IPS DF 4.7 (cell line): ENCODE measurements around the gene SPSB2.

Experiments
- DNase-seq: peaks from one replicate; pipeline ENCODE4 v3.0.0-alpha.2; 2013; ENCODE audit warnings: low spot score; ENCODE audit errors: extremely low read depth

The SPSB2 gene

DNA sequence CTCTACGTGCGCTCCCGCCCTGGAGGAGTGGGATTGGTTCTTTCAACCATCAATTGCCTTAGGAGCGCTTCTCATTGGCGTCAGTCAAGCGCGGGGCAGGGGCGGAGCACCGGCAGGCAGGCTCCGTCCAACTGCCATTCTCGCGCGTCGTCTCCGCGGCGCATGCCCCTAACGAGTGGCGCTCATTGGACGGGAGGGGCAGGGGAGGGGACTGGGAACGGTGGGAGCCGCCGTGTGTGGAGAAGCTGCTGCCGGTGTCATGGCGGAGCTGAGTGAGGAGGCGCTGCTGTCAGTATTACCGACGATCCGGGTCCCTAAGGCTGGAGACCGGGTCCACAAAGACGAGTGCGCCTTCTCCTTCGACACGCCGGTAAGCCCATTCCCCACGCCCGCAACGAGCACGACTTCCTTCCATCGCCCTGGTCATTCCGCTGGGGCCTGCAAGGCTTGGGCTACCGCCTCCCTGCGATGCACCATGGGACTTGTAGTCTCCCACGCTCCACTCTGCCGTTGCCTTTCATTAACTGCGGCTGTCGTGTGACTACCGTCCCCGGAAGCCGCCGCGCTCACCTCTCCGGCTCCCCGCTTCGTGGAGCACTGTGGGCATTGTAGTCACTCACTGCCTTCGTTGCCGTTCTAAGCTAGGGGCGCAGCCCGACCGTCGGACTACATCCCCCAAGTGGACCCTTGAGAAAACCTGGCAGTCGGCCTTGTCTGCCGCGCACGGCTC lies 21.0 kb downstream of the SPSB2 start, which contains the start of gene USP5:
Gene USP5, plus strand, starts transcription at position 230 of the 730 bp plus-strand sequence. Its CDS starts 30 bp downstream, at position 260.
- DNase-seq = peak; percentile 100

DNA sequence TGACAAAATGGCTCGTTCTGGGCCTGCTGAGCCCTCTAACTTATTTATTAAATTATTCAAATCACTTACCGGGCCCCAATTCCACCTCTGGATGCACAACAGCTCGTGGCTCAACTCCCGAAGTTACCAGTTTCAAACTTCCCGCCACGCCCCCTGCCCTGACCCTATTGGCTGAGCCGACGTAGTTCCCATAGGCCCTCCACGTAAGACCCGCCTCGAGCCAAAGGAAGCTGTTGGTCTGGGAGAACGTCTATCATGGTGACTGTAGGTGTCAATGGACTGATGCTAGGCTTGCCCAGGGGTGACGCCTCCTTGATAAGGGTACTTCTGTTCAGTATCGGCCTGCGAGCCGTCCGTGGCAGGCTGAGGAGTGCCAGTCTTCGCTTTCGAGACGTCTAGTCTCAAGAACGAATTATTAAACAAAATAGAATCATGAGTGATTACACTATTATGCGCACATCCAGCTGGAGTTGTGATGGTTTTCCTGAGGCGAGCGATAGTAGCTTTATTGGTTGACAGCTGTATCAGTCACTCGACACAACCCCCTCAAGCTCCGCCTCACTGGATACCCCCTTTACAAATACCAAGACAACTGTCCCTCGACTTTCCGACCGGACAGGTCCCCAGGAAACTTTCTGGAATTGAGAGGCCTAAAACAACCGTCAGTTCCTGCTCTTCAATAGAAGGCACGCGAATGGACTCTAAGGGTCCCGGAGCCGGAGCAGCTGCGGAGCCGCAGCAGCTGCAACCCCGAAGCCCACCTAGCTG lies 21.8 kb downstream of the SPSB2 start, which contains the start of gene CDCA3:
Gene CDCA3, minus strand, starts transcription at position 134 of the 768 bp plus-strand sequence. CDS start 334 bp downstream, outside the sequence.
- peak; percentile 98 for DNase-seq

DNA sequence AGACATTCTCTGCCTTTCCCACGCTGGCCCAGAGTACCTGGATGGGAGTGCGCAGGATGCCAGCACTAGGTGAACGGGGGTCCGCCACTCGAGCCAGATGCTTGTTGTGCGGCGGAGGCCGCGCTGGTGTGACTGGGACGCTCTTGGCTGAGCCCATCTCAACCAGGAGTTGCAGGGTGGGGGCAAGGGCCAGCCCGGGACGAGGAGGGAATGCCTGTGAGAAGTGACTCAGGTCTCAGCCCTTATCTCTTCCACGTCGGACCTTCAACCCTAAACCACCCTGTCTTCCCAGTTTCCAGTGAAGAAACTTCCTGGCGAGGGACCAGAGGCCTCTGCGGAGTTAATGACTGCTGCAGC lies 22.3 kb downstream of the SPSB2 start:
- no peak for DNase-seq

DNA sequence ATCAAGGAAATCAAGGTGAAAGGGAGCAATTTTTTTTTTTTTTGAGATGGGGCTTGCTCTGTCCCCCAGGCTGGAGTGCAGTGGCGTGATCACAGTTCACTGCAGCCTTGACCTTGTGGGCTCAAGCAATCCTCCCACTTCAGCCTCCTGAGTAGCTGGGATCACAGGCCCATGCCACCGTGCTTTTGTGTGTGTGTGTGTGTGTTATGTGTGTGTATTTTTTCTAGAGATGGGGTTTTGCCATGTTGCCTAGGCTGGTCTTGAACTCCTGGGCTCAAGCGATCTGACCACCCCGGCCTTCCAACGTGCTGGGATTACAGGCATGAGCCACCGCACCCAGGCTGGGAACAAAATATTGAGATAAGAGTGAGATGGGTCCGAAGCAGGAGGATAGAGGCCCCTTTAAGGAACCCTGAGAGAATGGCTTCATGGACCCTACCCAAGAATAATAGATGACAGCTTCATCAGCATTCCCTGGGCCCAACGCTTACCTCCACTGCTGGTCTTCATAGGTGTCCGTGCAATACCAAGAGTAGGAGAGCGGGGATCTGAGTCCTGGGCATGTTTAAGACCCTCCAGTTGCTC lies 23.0 kb downstream of the SPSB2 start:
- no peak for DNase-seq

DNA sequence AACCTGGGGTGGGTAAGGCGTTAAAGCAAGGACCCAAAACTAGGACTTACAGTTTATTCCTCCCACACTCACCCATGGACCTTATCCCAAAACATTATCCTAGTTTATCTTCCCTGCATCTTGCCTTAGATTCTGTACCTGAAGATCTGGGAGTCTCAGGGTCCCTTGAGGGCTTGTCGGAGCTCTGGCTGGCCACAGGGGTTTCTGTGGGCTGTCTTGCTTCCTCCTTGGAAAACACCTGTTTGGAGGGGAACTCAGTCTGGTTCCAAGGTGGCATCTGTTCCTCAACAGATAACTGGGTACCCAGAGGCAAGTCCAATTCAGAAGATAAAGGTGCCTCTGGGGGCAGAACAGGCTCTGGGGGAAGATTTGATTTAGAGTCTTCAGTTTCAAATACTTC lies 23.7 kb downstream of the SPSB2 start:
- no peak for DNase-seq

DNA sequence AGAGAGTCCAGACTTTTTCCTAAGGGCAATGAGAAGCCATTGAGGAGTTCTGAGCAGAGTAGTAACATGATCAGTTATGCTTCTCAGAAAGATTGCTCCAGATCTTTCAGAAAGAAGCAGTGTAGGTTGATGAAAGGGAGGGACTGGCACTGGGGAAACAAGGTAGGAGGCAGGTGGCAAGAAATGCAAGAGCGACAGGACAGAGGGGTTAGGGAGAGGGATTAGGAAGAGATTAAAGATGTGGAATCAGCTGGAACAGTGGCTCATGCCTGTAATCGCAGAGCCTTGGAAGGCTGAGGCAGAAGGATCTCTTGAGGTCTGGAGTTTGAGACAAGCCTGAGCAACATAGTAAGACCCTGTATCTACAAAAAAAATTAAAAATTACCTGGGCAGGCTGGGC lies 25.4 kb downstream of the SPSB2 start:
- no peak for DNase-seq

DNA sequence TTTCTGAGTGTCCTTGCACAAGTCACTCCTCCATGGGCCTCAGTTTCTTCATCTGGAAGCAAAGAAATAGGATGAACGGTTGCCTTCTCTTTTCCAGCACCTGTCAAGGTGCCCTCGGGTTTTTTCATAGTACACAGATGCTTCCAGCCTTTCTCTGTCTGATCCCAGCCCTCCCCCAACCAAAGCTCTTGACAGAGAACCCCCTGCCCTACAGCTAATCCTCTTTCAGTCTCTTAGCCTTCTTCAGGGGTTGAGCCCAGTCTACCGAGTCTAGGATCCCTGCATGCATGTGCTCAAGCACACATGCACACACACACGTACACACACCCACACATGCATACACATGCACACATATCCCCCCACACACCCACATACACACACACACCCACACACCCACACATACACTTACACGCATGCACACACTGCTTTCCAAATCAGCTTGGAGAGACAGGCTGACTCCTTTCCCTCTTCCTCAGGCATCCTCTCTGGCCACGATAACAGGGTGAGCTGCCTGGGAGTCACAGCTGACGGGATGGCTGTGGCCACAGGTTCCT lies 26.7 kb downstream of the SPSB2 start:
- DNase-seq = no peak

DNA sequence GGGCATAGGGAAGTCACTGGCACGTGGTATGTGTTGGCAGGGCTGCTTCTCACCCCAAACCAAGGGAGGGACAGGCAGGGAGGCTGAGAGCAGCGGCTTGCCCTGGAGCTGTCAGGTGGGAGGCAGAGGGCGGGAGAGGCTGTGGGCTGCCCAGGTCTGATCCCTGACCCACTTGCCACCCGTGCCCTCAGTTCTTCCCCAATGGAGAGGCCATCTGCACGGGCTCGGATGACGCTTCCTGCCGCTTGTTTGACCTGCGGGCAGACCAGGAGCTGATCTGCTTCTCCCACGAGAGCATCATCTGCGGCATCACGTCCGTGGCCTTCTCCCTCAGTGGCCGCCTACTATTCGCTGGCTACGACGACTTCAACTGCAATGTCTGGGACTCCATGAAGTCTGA lies 27.7 kb downstream of the SPSB2 start:
- no peak for DNase-seq

DNA sequence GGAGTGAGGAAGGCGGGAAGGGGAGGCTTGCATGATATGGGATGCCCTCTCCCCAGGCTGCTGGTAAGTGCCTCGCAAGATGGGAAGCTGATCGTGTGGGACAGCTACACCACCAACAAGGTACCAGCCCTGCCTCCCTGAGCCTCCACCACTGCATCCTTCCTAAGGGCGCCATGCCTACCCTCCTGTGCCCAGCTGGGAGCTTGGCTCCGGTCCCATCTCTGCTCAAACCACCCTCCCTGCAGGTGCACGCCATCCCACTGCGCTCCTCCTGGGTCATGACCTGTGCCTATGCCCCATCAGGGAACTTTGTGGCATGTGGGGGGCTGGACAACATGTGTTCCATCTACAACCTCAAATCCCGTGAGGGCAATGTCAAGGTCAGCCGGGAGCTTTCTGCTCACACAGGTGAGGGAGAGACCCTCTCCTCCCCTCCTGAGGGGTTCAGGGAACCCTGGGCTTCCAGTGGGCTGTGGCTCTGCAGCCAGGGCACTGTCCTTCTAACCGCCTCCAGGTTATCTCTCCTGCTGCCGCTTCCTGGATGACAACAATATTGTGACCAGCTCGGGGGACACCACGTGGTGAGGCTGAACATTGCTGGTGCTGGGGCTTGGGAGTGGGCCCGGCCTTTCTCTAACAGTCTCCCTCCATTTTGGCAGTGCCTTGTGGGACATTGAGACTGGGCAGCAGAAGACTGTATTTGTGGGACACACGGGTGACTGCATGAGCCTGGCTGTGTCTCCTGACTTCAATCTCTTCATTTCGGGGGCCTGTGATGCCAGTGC lies 29.8 kb downstream of the SPSB2 start:
- no peak for DNase-seq

DNA sequence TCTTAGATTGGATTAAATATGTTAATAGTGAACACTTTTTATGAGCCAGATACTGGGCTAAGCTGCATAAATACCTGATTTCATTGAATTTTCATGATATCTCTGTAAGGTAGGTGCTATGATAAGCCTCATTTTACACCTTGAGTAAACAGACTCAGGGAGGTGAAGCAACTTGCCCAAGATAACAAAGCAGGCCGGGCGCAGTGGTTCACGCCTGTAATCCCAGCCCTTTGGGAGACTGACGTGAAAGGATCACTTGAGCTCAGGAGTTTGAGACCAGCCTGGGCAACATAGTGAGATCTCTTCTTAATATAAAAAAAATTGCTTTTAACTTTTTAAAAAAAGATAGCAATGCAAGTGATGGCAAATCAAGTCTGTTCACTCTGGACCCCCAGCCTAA lies 31.0 kb downstream of the SPSB2 start:
- DNase-seq = no peak

DNA sequence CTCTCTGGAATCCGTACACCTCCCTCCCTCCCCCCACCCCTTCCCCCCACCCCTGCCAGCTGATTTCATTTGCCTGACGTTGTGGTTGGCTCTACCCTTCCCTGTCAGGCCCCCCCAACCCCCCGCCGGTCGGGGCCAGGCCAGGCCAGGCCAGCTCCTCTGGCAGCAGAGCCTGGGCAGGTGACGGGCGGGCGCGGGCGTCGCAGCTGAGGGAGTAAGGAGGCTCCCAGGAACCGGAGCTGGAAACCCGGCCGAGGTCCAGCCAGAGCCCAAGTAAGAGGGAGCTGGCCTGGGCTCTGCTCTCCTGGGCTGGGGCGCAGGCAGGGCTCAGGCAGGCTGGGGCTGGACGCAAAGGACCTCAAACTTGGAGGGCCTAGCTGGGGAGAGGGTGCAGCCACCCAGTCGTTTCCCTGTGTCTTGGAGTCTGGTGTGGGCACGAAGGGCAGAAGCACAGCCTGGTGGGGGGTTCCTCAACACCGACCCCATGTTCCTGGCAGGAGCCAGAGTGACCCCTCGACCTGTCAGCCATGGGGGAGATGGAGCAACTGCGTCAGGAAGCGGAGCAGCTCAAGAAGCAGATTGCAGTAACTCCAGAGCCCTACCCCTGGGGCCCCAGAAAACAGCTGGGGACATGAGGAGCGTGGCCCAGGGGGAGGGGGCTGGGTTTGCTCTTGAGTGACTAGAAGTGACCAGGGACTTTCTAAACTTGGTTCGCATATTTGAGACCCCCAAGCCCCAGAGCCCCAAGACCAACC lies 32.2 kb downstream of the SPSB2 start, which contains the start of gene GNB3:
Gene GNB3, plus strand, starts transcription at position 165 of the 755 bp plus-strand sequence. Its CDS starts 363 bp downstream, at position 528.
- DNase-seq = no peak

DNA sequence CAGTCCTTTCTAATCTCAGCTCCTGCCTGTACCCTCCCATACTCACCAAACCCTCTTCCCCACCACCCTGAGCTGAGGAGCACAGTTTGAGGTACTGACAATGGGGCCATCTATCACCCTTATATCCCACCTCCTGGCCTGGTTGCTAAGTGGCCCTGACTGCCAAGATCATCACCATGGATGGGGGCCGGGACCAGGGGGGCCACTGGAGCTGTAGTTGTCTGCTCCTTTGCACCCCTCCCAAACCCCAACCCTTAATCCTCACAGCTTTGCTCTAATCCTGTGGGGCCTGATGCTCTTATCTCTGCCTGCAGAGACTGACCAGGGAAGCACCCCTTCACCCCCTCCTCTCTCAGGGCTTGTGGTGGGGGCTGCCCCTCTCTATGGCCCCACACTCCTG lies 32.8 kb downstream of the SPSB2 start:
- DNase-seq = no peak

DNA sequence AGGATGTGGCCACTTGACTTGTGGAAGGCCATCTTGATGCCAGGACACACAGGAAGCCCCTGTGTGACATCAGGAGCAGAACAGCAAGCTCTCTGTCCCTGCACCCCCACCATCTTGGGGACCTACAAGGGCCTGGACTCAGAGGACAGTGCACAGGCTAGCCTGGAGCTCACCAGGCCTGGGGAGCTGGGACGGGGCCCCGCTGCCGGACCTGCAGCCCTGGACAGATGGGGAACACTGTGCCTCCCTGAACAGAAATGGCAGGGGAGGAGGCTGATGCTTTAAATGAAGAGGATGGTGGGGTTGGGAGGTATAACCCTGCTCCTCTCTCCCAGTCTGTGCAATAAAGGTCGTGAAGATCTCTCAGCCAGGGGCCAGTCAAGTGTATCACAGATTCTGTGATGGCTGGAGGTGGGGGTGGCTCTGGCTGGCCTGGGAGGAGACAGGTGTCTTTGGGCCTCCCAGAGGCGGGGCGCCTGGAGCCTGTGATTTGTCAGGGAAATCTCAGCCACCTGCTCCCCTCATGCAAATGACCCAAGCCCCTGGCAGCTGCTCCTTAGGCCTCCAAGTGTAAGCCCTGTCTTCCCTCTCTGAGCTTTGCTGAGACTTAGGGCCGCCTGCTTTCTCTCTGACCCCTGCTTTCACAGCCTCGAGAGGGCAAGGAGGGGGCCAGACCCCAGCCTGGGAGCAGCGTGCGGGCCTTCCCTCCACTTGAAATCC lies 33.5 kb downstream of the SPSB2 start:
- DNase-seq = no peak

DNA sequence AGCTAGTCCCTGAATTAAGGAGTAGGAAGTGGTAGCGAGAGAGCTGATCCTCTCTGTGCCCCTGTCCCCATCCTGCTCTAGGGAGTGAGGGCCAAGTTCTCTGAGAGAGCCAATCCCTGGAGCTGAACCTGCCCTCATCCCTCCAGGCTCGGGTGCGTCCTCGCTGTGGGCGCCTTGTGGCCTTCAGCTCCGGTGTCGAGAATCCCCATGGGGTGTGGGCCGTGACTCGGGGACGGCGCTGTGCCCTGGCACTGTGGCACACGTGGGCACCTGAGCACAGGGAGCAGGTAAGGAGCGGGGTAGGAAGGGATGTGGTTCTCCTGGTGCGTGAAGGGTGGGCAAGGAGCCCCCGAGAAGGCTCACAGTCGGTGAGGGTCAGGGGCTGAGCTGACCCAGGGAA lies 34.2 kb downstream of the SPSB2 start:
- DNase-seq = no peak

DNA sequence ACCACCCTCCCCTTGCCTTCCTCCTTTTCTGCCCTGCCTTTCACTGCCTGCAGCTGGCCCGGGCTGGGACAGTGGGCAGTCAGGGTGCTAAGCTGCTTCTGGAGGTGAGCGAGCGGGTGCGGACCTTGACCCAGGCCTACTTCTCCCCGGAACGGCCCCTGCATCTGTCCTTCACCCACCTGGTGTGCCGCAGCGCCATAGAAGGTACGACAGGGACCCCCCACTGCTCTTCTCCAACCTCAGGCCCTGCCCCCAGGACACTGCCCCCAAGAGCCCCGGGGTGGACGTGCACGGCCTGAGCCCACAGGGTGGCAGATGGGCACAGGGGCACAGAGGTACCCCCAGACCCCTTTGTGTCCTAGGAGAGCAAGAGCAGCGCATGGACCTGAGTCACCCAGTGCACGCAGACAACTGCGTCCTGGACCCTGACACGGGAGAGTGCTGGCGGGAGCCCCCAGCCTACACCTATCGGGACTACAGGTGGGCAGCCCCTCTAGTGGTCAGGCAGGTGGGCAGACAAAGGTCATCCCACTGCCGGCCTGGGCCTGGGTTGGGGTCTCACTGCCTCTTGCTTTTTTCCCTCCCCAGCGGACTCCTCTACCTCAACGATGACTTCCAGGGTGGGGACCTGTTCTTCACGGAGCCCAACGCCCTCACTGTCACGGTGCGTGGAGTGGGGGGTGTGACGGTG lies 35.6 kb downstream of the SPSB2 start:
- DNase-seq = no peak

DNA sequence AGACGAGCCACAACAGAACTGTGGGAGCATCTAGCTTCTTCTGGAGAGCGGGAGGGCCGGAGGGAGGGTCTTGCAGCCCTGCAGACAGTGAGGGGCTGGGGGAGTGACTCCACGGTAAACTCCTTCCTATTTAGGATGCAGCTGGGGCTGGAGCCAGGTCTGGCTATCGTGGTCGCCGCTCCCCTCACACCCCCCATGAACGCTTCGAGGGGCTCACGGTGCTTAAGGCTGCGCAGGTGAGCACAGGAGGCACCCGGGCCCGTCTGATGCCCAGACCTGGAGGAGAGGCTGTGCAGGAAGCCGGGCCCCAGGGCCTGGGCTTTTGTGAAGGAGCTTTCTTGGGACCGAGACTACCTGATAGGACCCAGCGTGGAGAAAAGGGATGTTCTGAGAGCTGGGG lies 36.3 kb downstream of the SPSB2 start:
- no peak for DNase-seq

DNA sequence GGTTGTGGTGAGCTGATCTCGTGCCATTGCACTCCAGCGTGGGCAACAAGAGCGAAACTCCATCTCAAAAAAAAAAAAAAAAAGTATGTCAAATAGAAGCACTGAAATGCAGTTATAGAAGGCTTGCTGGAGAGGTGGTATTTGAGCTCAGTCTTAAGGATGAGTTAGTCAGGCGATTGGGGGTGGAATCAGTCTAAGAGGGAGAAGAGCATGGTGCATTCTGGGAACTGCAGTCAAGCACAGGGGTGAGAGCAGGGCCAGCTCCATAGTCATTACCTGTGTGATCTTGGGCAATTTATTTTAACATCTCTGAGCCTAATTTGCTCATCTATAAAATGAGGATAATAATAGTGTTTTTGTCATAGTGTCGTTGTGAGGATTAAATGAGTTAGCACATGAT lies 38.2 kb downstream of the SPSB2 start:
- DNase-seq = no peak

DNA sequence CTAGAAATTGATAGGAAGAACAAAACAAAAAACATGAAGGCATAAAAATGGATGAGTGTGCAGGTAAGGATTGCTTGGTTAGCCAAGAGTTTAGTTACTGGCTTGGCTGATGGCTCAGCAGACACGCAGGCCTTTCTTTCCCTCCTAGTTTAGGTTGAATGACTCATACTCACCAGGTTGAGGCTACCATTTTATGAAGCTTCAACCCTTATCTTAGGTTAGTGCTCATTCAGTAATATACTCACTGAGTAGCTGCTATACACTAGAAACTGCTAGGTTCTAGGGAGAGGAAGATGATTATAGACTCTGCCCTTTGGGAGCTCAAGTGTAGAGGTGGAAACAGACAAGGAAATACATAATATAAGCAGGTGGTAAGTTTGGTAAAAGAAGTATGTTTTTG lies 38.8 kb downstream of the SPSB2 start:
- DNase-seq = no peak

DNA sequence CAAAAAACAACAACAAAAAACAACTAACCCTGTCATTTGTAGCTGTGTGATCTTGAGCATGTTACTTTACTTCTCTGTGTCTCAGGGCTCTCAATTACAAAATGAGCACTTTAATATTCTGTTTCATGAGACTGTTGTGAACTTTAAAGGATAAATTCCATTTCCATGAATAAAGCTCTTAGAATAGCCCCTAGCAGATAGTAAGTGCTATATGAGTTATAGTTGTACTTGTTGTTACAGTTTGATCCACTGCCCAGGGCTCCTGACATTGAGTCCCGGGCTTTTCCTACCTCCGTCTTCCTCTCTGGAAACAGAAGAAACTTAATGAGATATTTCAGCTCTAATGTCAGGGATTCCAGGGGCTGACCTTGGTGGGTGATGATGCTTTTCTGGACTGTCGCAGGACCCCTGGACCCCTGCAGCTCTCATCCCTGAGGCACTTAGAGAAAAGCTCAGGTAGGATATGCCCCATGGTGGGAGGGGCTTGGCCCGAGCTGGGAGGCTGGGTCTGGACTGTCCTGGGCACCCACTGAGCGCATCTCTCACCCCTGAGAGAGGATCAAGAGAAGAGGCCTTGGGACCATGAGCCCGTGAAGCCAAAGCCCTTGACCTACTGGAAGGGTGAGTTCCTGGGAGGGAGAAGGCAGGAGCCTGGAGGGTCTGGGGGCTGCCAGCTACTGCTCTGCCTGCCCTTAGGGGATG lies 39.8 kb downstream of the SPSB2 start:
- no peak for DNase-seq
